Gastroesophageal sphincter (tissue), 4 donors: ENCODE measurements around the gene IVD. TPM values are rescaled to one million over a fixed set of nuclear protein-coding genes. Genes with fewer than 3 reads are reported as not detected.

ENCODE experiments used
- ATAC-seq: fragments of 150-250 bp; one replicate; pipeline ENCODE4 v1.9.1; 2016; ENCODE audit warnings: mild to moderate bottlenecking, moderate library complexity
- H3K27ac ChIP-seq, 4 donors: fragments of 200-600 bp; sonication (generic) in 3 of 4; 1 replicate in 3 of 4; 2 replicates in 1 of 4; pipeline ENCODE4 v1.5.1; 2016 to 2019
- H3K27me3 ChIP-seq: fragments of 200-600 bp; sonication (generic); one replicate; pipeline ENCODE4 v1.5.1; 2019
- H3K36me3 ChIP-seq, 2 donors: fragments of 200-600 bp; sonication (generic); one replicate each; pipeline ENCODE4 v1.5.1; 2019; ENCODE audit warnings: control low read depth in 1 of 2
- H3K4me1 ChIP-seq, 3 donors: fragments of 200-600 bp; sonication (generic); 1 replicate in 2 of 3; 2 replicates in 1 of 3; pipeline ENCODE4 v1.5.1; 2016 to 2019; ENCODE audit warnings: control low read depth in 2 of 3
- H3K4me3 ChIP-seq, 2 donors: fragments of 200-600 bp; sonication (generic); one replicate each; pipeline ENCODE4 v1.5.1; 2019; ENCODE audit warnings: mild to moderate bottlenecking in 1 of 2, moderate library complexity in 1 of 2
- H3K9me3 ChIP-seq, 3 donors: fragments of 200-600 bp; sonication (generic); one replicate each; pipeline ENCODE4 v1.5.1; 2017 to 2019; ENCODE audit warnings: control low read depth in 2 of 3
- EP300 ChIP-seq: sonication (generic); formaldehyde crosslinking; IDR thresholded peaks from one replicate; pipeline ENCODE4 v1.6.1; 2017; ENCODE audit warnings: antibody characterized with exemption, mild to moderate bottlenecking
- POLR2A ChIP-seq, 2 donors: fragments of 450-650 bp; IDR thresholded peaks; one replicate each; pipeline ENCODE4 v1.6.1; 2017; ENCODE audit warnings: antibody characterized with exemption in 2 of 2, mild to moderate bottlenecking in 2 of 2, moderate library complexity in 1 of 2
- POLR2AphosphoS5 ChIP-seq: sonication (generic); formaldehyde crosslinking; IDR thresholded peaks from one replicate; pipeline ENCODE4 v1.6.1; 2017; ENCODE audit warnings: antibody characterized with exemption
- WGBS, 2 donors: methylation state at CpG; one replicate each; pipeline ENCODE4 v1.1.5; 2018; ENCODE audit warnings: low coverage in 1 of 2; 5-methylcytosine and 5-hydroxymethylcytosine counted together
- total RNA-seq, 4 donors: library from RNA; depleted of rRNA; stranded (reverse); fragments of >200 nt; gene quantifications; one replicate each; pipeline ENCODE4 v1.1.0, GENCODE V29; 2016
- TF ChIP-seq, protein P1 (sequence below), 4 experiments: fragments of 200-600 bp in 2 of 4; fragments of 450-650 bp in 2 of 4; sonication (generic) in 1 of 4; IDR thresholded peaks; one replicate each; pipeline ENCODE4 v1.5.1; 2017 to 2019; ENCODE audit warnings: antibody characterized with exemption in 4 of 4, mild to moderate bottlenecking in 2 of 4, moderate library complexity in 2 of 4

IVD gene
- total RNA-seq, 4 donors from 2014 or later = 26.1 to 80.2 (median 50.1) TPM

DNA sequence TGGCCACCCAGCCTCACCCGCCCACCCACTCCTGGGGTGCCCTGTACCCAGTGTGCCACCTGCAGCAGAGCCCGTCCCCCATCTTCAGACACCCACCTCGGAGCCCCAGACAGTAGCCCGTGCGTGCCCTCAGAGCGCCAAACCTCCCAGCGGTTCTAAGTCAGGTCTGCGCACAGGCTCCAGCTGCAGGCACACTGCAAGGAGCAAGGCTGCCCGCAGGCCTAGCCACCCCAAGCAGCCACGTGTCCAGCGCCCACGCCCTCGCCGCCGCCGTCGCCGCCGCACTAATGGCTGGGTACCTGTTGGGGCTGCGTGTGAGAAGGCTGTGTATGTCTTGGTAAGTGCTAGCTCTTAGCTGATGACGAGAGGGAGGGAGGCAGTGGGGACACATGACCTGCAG, 56.4 kb downstream of the IVD start:
- H3K4me3 ChIP-seq = no peak overlapping the region
- WGBS, 2 donors = no CpG with 5 or more reads among the region's 21 CpGs
- TF ChIP-seq POLR2AphosphoS5 (no peak), EP300 (no peak), POLR2A (IDR thresholded peaks at IDR 0.05) (no peak)
- TF ChIP-seq, protein P1, sequence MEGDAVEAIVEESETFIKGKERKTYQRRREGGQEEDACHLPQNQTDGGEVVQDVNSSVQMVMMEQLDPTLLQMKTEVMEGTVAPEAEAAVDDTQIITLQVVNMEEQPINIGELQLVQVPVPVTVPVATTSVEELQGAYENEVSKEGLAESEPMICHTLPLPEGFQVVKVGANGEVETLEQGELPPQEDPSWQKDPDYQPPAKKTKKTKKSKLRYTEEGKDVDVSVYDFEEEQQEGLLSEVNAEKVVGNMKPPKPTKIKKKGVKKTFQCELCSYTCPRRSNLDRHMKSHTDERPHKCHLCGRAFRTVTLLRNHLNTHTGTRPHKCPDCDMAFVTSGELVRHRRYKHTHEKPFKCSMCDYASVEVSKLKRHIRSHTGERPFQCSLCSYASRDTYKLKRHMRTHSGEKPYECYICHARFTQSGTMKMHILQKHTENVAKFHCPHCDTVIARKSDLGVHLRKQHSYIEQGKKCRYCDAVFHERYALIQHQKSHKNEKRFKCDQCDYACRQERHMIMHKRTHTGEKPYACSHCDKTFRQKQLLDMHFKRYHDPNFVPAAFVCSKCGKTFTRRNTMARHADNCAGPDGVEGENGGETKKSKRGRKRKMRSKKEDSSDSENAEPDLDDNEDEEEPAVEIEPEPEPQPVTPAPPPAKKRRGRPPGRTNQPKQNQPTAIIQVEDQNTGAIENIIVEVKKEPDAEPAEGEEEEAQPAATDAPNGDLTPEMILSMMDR (IDR thresholded peaks at IDR 0.05) = no peak
- H3K36me3 ChIP-seq = peaks cover 0 to 87% of the 10 kb centered on the region in 2 donors
- no peak for ATAC-seq
- H3K27ac ChIP-seq = no peak overlapping the region
- H3K27me3 ChIP-seq = no peaks in the 10 kb centered on the region
- H3K4me1 ChIP-seq = peaks cover 0 to under 1% (median 0%) of the 10 kb centered on the region in 3 donors
- H3K9me3 ChIP-seq = no peaks in the 10 kb centered on the region

- no peak overlapping the region for H3K4me3 ChIP-seq
- H3K27me3 ChIP-seq = no peaks in the 10 kb centered on the region
- H3K9me3 ChIP-seq = no peaks in the 10 kb centered on the region
- no peak overlapping the region for H3K27ac ChIP-seq
- H3K36me3 ChIP-seq = peaks cover 0 to 89% of the 10 kb centered on the region in 2 donors
- no peak for ATAC-seq
- H3K4me1 ChIP-seq = no peaks in the 10 kb centered on the region
- 44% methylated on average over 2 of the region's 2 CpGs; no CpG with 5 or more reads in 1 of the 2 donors for WGBS, 2 donors
- TF ChIP-seq, protein P1 (IDR thresholded peaks at IDR 0.05) = no peak
- no peak for TF ChIP-seq POLR2AphosphoS5
- TF ChIP-seq EP300 = no peak
- TF ChIP-seq POLR2A (IDR thresholded peaks at IDR 0.05) = no peak
These were observed 57.7 kb downstream of the IVD start for GRCh38 chr15:40463279-40463678.

GRCh38 chr15:40463886-40464545, 58.4 kb downstream of the IVD start:
- Histone ChIP-seq H3K27ac (no peak overlapping the region), H3K4me3 (no peak overlapping the region), H3K27me3 (no peaks in the 10 kb centered on the region), H3K9me3 (no peaks in the 10 kb centered on the region), H3K36me3 (peaks cover 0 to 82% of the 10 kb centered on the region in 2 donors), H3K4me1 (no peaks in the 10 kb centered on the region)
- ATAC-seq = no peak
- TF ChIP-seq POLR2AphosphoS5 = no peak
- TF ChIP-seq, protein P1 (IDR thresholded peaks at IDR 0.05) = no peak
- WGBS, 2 donors = 60 to 90% methylated on average over 1 to 6 of the region's 14 CpGs

DNA sequence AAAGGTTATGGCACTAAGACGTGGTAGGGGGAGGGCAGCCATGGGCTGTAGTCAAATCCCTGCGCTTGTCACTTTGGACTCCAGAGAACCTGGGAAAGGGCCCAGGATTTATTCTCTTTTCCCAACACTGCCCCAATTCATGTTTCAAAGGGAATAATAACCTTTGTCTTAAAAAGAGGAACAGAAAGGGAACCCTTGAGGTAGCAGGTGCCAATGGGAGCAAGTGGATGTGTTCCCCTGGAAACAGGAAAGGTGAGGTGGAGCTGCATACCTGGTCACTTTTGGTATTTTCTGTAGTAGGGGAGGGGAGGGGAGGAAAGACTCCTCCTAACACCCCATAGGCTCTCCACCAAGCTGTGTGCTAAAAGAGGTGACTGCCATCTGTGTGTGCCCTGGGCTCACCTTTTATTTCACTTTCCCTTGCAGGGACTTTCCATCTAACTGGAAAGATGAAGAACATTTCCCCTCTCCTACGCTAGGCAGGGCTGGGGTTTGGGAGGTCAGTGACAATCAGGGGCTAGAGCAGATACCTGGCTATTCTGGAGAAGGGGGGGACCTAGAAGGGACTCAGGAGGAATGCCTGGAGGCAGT, 59.1 kb downstream of the IVD start:
- Histone ChIP-seq H3K27me3 (no peaks in the 10 kb centered on the region), H3K9me3 (no peaks in the 10 kb centered on the region), H3K36me3 (peaks cover 0 to 75% of the 10 kb centered on the region in 2 donors), H3K4me1 (peaks cover 0 to under 1% (median 0%) of the 10 kb centered on the region in 3 donors), H3K27ac (no peak overlapping the region), H3K4me3 (no peak overlapping the region)
- TF ChIP-seq, protein P1 (IDR thresholded peaks at IDR 0.05) = no peak
- TF ChIP-seq POLR2A (IDR thresholded peaks at IDR 0.05) (no peak), EP300 (no peak), POLR2AphosphoS5 (no peak)
- ATAC-seq = no peak
- 83 to 100% methylated on average over 1 to 2 of the region's 3 CpGs for WGBS, 2 donors

DNA sequence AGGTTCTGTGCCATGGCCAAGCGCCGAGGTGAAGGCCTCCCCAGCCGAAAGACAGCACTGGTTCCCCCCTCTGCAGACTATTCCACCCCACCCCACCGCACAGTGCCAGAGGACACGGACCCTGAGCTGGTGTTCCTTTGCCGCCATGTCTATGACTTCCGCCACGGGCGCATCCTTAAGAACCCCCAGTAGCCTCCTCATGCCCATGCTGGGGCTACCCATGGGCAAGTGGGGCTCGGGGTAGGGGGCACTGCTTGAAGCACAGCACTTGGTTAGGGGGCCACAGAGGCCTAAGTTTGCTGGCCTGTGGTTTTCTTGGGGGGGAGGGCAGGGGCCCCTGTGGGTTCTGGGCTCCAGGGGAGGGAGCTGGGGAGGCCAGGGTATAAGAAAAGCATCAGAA, 60.3 kb downstream of the IVD start:
- Histone ChIP-seq H3K27ac (no peak overlapping the region), H3K9me3 (no peaks in the 10 kb centered on the region), H3K36me3 (peaks cover 0 to 63% of the 10 kb centered on the region in 2 donors), H3K4me3 (no peak overlapping the region), H3K4me1 (peaks cover 0 to 9% (median 7%) of the 10 kb centered on the region in 3 donors), H3K27me3 (no peaks in the 10 kb centered on the region)
- no peak for ATAC-seq
- TF ChIP-seq POLR2AphosphoS5 (no peak), POLR2A (IDR thresholded peaks at IDR 0.05) (no peak), EP300 (no peak)
- TF ChIP-seq, protein P1 (IDR thresholded peaks at IDR 0.05) = no peak
- 93% methylated on average over 4 of the region's 10 CpGs; no CpG with 5 or more reads in 1 of the 2 donors for WGBS, 2 donors
